H9 (cell line): ENCODE data around the gene DCAF12. TPM values are rescaled to one million over a fixed set of nuclear protein-coding genes. Genes with fewer than 3 reads are reported as not detected.

Source experiments
- DNase-seq: peaks from one replicate; pipeline ENCODE4 v3.0.0-alpha.2; 2017
- H2AFZ ChIP-seq: one replicate; pipeline ENCODE4 v1.6.1; 2013; ENCODE audit warnings: mild to moderate bottlenecking, low read length, control low read depth, moderate library complexity
- H2AK5ac ChIP-seq: 2 replicates; pipeline ENCODE4 v1.6.1; 2013; ENCODE audit warnings: low read length, control low read depth, mixed read lengths; ENCODE audit not compliant: insufficient read length
- H2BK120ac ChIP-seq: one replicate; pipeline ENCODE4 v1.6.1; 2013; ENCODE audit warnings: low read depth, mild to moderate bottlenecking, low read length, control low read depth, inconsistent platforms; ENCODE audit not compliant: poor library complexity, severe bottlenecking
- H2BK12ac ChIP-seq: 2 replicates; pipeline ENCODE4 v1.6.1; 2013; ENCODE audit warnings: low read length, control low read depth, mixed read lengths, low read depth; ENCODE audit not compliant: insufficient read length
- H2BK15ac ChIP-seq: 2 replicates; pipeline ENCODE4 v1.6.1; 2013; ENCODE audit warnings: low read depth, low read length, control low read depth
- H2BK20ac ChIP-seq: one replicate; pipeline ENCODE4 v1.6.1; 2013; ENCODE audit warnings: low read depth, mild to moderate bottlenecking, low read length, control low read depth, inconsistent platforms; ENCODE audit not compliant: poor library complexity, severe bottlenecking
- H2BK5ac ChIP-seq: 2 replicates; pipeline ENCODE4 v1.6.1; 2013; ENCODE audit warnings: low read length, control low read depth, mixed read lengths; ENCODE audit not compliant: insufficient read length
- H3K14ac ChIP-seq: 2 replicates; pipeline ENCODE4 v1.6.1; 2013; ENCODE audit warnings: low read length, control low read depth; ENCODE audit not compliant: insufficient read depth
- H3K18ac ChIP-seq: 2 replicates; pipeline ENCODE4 v1.6.1; 2013; ENCODE audit warnings: low read depth, mild to moderate bottlenecking, mixed read lengths, low read length, control low read depth; ENCODE audit not compliant: insufficient read length
- H3K23ac ChIP-seq: 2 replicates; pipeline ENCODE4 v1.6.1; 2013; ENCODE audit warnings: low read length, control low read depth, mixed read lengths, low read depth; ENCODE audit not compliant: insufficient read length
- H3K23me2 ChIP-seq: 2 replicates; pipeline ENCODE4 v1.6.1; 2013; ENCODE audit warnings: low read depth, mild to moderate bottlenecking, mixed read lengths, low read length, control low read depth; ENCODE audit not compliant: insufficient read length, poor library complexity, severe bottlenecking
- H3K27ac ChIP-seq: 2 replicates; pipeline ENCODE4 v1.5.1; 2013; ENCODE audit warnings: low read length, control low read depth, mixed read lengths, low read depth; ENCODE audit not compliant: insufficient read length
- H3K27me3 ChIP-seq: 2 replicates; pipeline ENCODE4 v1.6.1; 2013; ENCODE audit warnings: low read length, control low read depth, inconsistent platforms; ENCODE audit not compliant: insufficient read depth
- H3K4ac ChIP-seq: 2 replicates; pipeline ENCODE4 v1.6.1; 2013; ENCODE audit warnings: low read depth, mild to moderate bottlenecking, control low read depth, inconsistent platforms, low read length, moderate library complexity
- H3K4me1 ChIP-seq: 2 replicates; pipeline ENCODE4 v1.6.1; 2013; ENCODE audit warnings: low read length, control low read depth, inconsistent platforms; ENCODE audit not compliant: insufficient read depth
- H3K4me2 ChIP-seq: 2 replicates; pipeline ENCODE4 v1.6.1; 2013; ENCODE audit warnings: low read length, control low read depth, mixed read lengths; ENCODE audit not compliant: insufficient read length, insufficient read depth
- H3K56ac ChIP-seq: 2 replicates; pipeline ENCODE4 v1.6.1; 2013; ENCODE audit warnings: low read depth, mild to moderate bottlenecking, mixed read lengths, low read length, control low read depth; ENCODE audit not compliant: insufficient read length
- H3K79me1 ChIP-seq: 2 replicates; pipeline ENCODE4 v1.6.1; 2013; ENCODE audit warnings: low read depth, mild to moderate bottlenecking, moderate library complexity, low read length, control low read depth, inconsistent platforms; ENCODE audit not compliant: insufficient read depth, poor library complexity, severe bottlenecking
- H3K79me2 ChIP-seq: 2 replicates; pipeline ENCODE4 v1.6.1; 2013; ENCODE audit warnings: low read length, control low read depth, inconsistent platforms; ENCODE audit not compliant: insufficient read depth
- H3K9ac ChIP-seq: 2 replicates; pipeline ENCODE4 v1.6.1; 2013; ENCODE audit warnings: low read length, control low read depth, mixed read lengths; ENCODE audit not compliant: insufficient read length; ENCODE audit errors: extremely low read depth
- H3K9me3 ChIP-seq: one replicate; pipeline ENCODE4 v1.6.1; 2013; ENCODE audit warnings: low read depth, low read length, inconsistent platforms; ENCODE audit not compliant: control insufficient read depth
- H3T11ph ChIP-seq: one replicate; pipeline ENCODE4 v1.6.1; 2013; ENCODE audit warnings: mild to moderate bottlenecking, low read length, control low read depth, inconsistent platforms
- H4K20me1 ChIP-seq: one replicate; pipeline ENCODE4 v1.6.1; 2013; ENCODE audit not compliant: control insufficient read depth, insufficient read length, insufficient read depth
- H4K5ac ChIP-seq: 2 replicates; pipeline ENCODE4 v1.6.1; 2013; ENCODE audit warnings: low read depth, mild to moderate bottlenecking, mixed read lengths, low read length, control low read depth; ENCODE audit not compliant: insufficient read length
- H4K8ac ChIP-seq: replicated peaks from 2 replicates; pipeline ENCODE4 v1.6.1; 2013; ENCODE audit warnings: low read length, control low read depth, mixed read lengths, low read depth; ENCODE audit not compliant: insufficient read length
- H4K91ac ChIP-seq: 2 replicates; pipeline ENCODE4 v1.6.1; 2013; ENCODE audit warnings: low read depth, mild to moderate bottlenecking, moderate library complexity, mixed read lengths, low read length, control low read depth; ENCODE audit not compliant: insufficient read length
- H3K27ac Mint-ChIP-seq, 3 experiments: 2 replicates in 2 of 3; 3 replicates in 1 of 3; pipeline ENCODE4 v1.8.0; 2020 to 2021; ENCODE audit warnings: mixed read lengths in 3 of 3, mild to moderate bottlenecking in 1 of 3, moderate library complexity in 1 of 3
- H3K27me3 Mint-ChIP-seq: 2 replicates; pipeline ENCODE4 v1.8.0; 2021; ENCODE audit warnings: low read depth, mild to moderate bottlenecking, moderate library complexity, mixed read lengths
- H3K36me3 Mint-ChIP-seq, 3 experiments: 2 replicates in 2 of 3; 3 replicates in 1 of 3; pipeline ENCODE4 v1.8.0; 2020 to 2021; ENCODE audit warnings: low read depth in 3 of 3, mixed read lengths in 3 of 3; ENCODE audit not compliant: insufficient read depth in 1 of 3
- H3K4me1 Mint-ChIP-seq, 2 experiments: 2 replicates each; pipeline ENCODE4 v1.8.0; 2020; ENCODE audit warnings: mixed read lengths in 2 of 2
- H3K4me3 Mint-ChIP-seq, 2 experiments: 2 replicates in 1 of 2; 3 replicates in 1 of 2; pipeline ENCODE4 v1.8.0; 2020 to 2021; ENCODE audit warnings: mild to moderate bottlenecking in 2 of 2, mixed read lengths in 2 of 2, moderate library complexity in 1 of 2
- H3K9me3 Mint-ChIP-seq, 2 experiments: 2 replicates in 1 of 2; 3 replicates in 1 of 2; pipeline ENCODE4 v1.8.0; 2020; ENCODE audit warnings: mild to moderate bottlenecking in 2 of 2, mixed read lengths in 2 of 2, moderate library complexity in 1 of 2
- WGBS: extraction: QIAGEN DNeasy Blood & Tissue Kit; methylation state at CpG from one replicate; pipeline ENCODE4 v1.1.7; 2013; ENCODE audit warnings: missing lambda C conversion rate, low lambda C conversion rate, mixed read lengths; ENCODE audit not compliant: insufficient read length; ENCODE audit errors: extremely low coverage; 5-methylcytosine and 5-hydroxymethylcytosine counted together
- total RNA-seq: library from RNA; stranded (reverse); gene quantifications from 2 replicates; pipeline ENCODE4 v1.2.1, GENCODE V29; 2021
- TF ChIP-seq, protein P1 (sequence below): fragments of 200-600 bp; sonication (generic); conservative IDR thresholded peaks from 3 replicates; pipeline ENCODE4 v1.8.0; 2021; ENCODE audit warnings: antibody characterized with exemption, mild to moderate bottlenecking

The DCAF12 gene
- total RNA-seq, 1 experiment from 2014 or later: 33.6 TPM

DNA sequence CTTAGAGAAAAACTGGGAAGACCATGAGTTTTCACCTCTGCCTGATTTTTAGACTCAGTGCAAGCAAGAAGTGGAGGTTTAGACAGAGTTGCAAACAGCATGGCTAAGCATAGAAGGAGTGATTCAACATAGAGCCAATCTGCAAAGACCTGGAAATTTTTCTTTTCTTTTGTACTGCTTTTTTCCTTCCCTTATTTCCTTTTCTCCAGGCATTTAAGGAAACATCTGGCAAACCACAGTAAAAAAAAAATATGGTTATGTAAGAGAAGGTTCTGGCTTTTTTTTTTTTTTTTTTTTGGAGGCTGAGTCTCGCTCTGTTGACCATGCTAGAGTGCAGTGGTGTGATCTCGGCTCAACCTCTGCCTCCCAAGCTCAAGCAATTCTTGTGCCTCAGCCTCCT lies 16.6 kb upstream of the DCAF12 start:
- Histone ChIP-seq H4K91ac (no peak overlapping the region), H4K5ac (no peak overlapping the region), H3K4me1 (no peaks in the 10 kb centered on the region), H3K18ac (no peak overlapping the region), H3K56ac (no peak overlapping the region), H2BK120ac (no peak overlapping the region), H3K27ac (no peak overlapping the region), H3K9ac (no peak overlapping the region), H3K27me3 (no peaks in the 10 kb centered on the region), H2BK12ac (no peak overlapping the region), H2BK5ac (no peak overlapping the region), H3T11ph (no peak overlapping the region), H3K4me2 (no peak overlapping the region), H3K23me2 (no peaks in the 10 kb centered on the region), H3K79me1 (no peaks in the 10 kb centered on the region), H3K9me3 (no peaks in the 10 kb centered on the region), H3K4ac (no peak overlapping the region), H4K8ac (no peak overlapping the region), H2AK5ac (no peak overlapping the region), H4K20me1 (no peaks in the 10 kb centered on the region), H3K79me2 (no peaks in the 10 kb centered on the region), H2AFZ (no peak overlapping the region), H3K14ac (no peak overlapping the region), H3K23ac (no peak overlapping the region), H2BK15ac (no peak overlapping the region), H2BK20ac (no peak overlapping the region)
- TF ChIP-seq, protein P1, sequence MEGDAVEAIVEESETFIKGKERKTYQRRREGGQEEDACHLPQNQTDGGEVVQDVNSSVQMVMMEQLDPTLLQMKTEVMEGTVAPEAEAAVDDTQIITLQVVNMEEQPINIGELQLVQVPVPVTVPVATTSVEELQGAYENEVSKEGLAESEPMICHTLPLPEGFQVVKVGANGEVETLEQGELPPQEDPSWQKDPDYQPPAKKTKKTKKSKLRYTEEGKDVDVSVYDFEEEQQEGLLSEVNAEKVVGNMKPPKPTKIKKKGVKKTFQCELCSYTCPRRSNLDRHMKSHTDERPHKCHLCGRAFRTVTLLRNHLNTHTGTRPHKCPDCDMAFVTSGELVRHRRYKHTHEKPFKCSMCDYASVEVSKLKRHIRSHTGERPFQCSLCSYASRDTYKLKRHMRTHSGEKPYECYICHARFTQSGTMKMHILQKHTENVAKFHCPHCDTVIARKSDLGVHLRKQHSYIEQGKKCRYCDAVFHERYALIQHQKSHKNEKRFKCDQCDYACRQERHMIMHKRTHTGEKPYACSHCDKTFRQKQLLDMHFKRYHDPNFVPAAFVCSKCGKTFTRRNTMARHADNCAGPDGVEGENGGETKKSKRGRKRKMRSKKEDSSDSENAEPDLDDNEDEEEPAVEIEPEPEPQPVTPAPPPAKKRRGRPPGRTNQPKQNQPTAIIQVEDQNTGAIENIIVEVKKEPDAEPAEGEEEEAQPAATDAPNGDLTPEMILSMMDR: no peak
- H3K36me3 Mint-ChIP-seq: no peaks in the 10 kb centered on the region
- H3K27me3 Mint-ChIP-seq: no peaks in the 10 kb centered on the region
- H3K9me3 Mint-ChIP-seq: no peaks in the 10 kb centered on the region; a peak in 1 of 5 replicates
- no peak for DNase-seq
- H3K27ac Mint-ChIP-seq: no peak overlapping the region
- WGBS: no CpG with 5 or more reads among the region's 2 CpGs
- H3K4me1 Mint-ChIP-seq: peaks cover 0 to 4% of the 10 kb centered on the region in 2 experiments; a peak in 1 of 4 replicates
- no peak overlapping the region for H3K4me3 Mint-ChIP-seq
